Testis (tissue), 2 donors: Measurements from ENCODE around the gene EIF5A2.

Source experiments
- POLR2A ChIP-seq: fragments of 450-650 bp; IDR thresholded peaks from one replicate; pipeline ENCODE4 v1.6.1; 2017; ENCODE audit warnings: antibody characterized with exemption, mild to moderate bottlenecking, moderate library complexity
- TF ChIP-seq, protein P1 (sequence below), 3 experiments: fragments of 450-650 bp in 2 of 3; fragments of 200-600 bp in 1 of 3; sonication (generic) in 1 of 3; IDR thresholded peaks; one replicate each; pipeline ENCODE4 v1.5.1; 2016 to 2019; ENCODE audit warnings: antibody characterized with exemption in 3 of 3, mild to moderate bottlenecking in 2 of 3, moderate library complexity in 1 of 3

DNA sequence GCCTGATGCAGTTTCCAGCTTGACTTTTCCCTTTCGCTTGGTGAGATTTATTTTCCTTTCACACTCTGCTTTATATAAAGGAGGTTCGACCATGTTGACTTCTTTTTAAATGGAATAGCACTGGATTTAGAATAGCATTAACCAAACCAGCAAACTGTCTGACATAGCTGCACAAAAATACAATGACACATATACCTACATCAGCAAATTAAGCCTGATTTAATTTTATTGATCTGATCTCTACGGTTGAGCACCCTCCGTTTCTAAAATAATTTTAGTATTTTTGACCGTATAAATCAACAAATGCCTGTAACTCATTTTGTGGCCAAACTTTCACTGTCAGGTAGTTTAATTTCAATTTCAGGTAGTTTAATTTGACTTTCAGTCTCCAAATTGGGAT is 5.8 kb upstream of the EIF5A2 start:
- TF ChIP-seq, protein P1, sequence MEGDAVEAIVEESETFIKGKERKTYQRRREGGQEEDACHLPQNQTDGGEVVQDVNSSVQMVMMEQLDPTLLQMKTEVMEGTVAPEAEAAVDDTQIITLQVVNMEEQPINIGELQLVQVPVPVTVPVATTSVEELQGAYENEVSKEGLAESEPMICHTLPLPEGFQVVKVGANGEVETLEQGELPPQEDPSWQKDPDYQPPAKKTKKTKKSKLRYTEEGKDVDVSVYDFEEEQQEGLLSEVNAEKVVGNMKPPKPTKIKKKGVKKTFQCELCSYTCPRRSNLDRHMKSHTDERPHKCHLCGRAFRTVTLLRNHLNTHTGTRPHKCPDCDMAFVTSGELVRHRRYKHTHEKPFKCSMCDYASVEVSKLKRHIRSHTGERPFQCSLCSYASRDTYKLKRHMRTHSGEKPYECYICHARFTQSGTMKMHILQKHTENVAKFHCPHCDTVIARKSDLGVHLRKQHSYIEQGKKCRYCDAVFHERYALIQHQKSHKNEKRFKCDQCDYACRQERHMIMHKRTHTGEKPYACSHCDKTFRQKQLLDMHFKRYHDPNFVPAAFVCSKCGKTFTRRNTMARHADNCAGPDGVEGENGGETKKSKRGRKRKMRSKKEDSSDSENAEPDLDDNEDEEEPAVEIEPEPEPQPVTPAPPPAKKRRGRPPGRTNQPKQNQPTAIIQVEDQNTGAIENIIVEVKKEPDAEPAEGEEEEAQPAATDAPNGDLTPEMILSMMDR (IDR thresholded peaks at IDR 0.05), result no peak
- no peak for TF ChIP-seq POLR2A
